ENCODE data around the gene E2F7.

The E2F7 gene

DNA sequence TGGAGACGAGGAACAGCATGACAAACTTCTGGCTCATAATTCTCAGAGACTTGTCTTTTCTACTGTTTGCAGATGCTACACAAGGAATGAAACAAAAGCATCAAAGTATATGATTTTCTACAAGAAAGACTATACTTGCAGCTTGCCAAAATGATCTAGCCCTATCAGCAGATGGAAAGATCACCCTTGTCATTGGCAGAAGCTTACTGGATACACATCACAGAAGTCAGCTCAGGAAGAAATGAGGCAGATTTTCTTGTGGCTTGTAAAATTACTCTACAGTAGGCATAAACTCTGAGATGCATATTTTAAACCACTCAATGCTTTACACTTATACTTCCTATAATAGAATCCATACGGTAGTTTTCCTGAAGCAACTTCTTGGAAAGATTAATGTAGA lies 20.6 kb downstream of the E2F7 start:
- TF ChIP-seq TAF1 (IDR thresholded peaks at IDR 0.05; ENCODE audit: borderline replicate concordance, low read depth, low read length) (no peak), POLR2A (IDR thresholded peaks at IDR 0.05; ENCODE audit: low read depth, low read length) (no peak), POLR2AphosphoS5 (IDR thresholded peaks at IDR 0.05; ENCODE audit: low read depth, low read length) (no peak)
- DNase-seq (ENCODE audit: insufficient read length) (no peak), FAIRE-seq (no peak)

- FAIRE-seq = peak; percentile 27
- no peak for TF ChIP-seq POLR2A (IDR thresholded peaks at IDR 0.05; ENCODE audit: low read depth, low read length)
- no peak for TF ChIP-seq POLR2AphosphoS5 (IDR thresholded peaks at IDR 0.05; ENCODE audit: low read depth, low read length)
- TF ChIP-seq TAF1 (IDR thresholded peaks at IDR 0.05; ENCODE audit: borderline replicate concordance, low read depth, low read length) = no peak
- DNase-seq (ENCODE audit: insufficient read length) = no peak
Measured at GRCh38 chr12:77042833-77043232, 22.5 kb downstream of the E2F7 start.

- TF ChIP-seq POLR2A (IDR thresholded peaks at IDR 0.05; ENCODE audit: low read depth, low read length) (no peak), TAF1 (IDR thresholded peaks at IDR 0.05; ENCODE audit: borderline replicate concordance, low read depth, low read length) (no peak), POLR2AphosphoS5 (IDR thresholded peaks at IDR 0.05; ENCODE audit: low read depth, low read length) (no peak)
- no peak for FAIRE-seq
- DNase-seq (ENCODE audit: insufficient read length) = no peak
Measured at GRCh38 chr12:77040231-77040630, 25.1 kb downstream of the E2F7 start.

DNA sequence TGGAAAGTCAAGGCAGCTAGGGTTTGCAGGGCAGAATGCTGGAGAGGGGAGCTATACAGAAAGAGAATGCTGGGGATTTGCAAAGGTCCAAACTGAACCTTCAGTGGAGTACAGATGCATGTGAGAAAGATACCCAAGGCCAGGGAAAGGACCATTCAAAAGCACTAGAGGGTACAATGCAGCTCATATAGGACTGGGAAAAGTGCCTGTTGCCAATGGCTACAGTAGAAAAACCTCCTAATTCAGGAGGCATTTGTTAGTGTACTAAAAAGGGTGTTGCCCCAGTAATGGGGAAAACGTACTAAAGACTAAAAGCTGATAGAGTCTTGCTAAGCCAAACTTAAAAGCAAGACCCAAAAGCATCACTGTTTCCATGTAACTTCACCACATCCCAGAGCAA lies 30.1 kb downstream of the E2F7 start:
- no peak for TF ChIP-seq TAF1 (IDR thresholded peaks at IDR 0.05; ENCODE audit: borderline replicate concordance, low read depth, low read length)
- no peak for TF ChIP-seq POLR2AphosphoS5 (IDR thresholded peaks at IDR 0.05; ENCODE audit: low read depth, low read length)
- TF ChIP-seq POLR2A (IDR thresholded peaks at IDR 0.05; ENCODE audit: low read depth, low read length) = no peak
- DNase-seq (ENCODE audit: insufficient read length) (no peak), FAIRE-seq (no peak)

- no peak for FAIRE-seq
- TF ChIP-seq POLR2A (IDR thresholded peaks at IDR 0.05; ENCODE audit: low read depth, low read length) (no peak), POLR2AphosphoS5 (IDR thresholded peaks at IDR 0.05; ENCODE audit: low read depth, low read length) (no peak), TAF1 (IDR thresholded peaks at IDR 0.05; ENCODE audit: borderline replicate concordance, low read depth, low read length) (no peak)
- DNase-seq (ENCODE audit: insufficient read length) = no peak
Measured at GRCh38 chr12:77033658-77034536, 31.5 kb downstream of the E2F7 start.

DNA sequence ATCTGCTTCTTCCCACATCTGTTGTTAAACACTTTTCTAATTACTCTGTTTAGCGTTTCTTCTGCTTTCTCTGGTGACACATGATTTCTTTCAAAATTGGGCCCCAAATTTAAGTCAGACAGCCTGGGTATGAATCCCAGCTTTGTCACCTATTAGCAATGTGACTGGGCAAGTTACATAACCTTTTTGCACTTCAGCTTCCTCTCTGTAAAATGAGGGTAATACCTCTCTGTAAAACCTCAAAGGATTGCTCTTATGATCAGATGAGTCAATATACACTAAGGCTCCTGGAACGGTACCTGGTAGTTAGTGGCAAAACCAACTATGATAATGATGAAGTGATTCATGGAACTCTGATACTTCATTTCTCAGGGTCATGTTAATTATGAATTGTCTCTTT lies 33.0 kb downstream of the E2F7 start:
- TF ChIP-seq TAF1 (IDR thresholded peaks at IDR 0.05; ENCODE audit: borderline replicate concordance, low read depth, low read length) = no peak
- TF ChIP-seq POLR2A (IDR thresholded peaks at IDR 0.05; ENCODE audit: low read depth, low read length) = no peak
- no peak for TF ChIP-seq POLR2AphosphoS5 (IDR thresholded peaks at IDR 0.05; ENCODE audit: low read depth, low read length)
- DNase-seq (ENCODE audit: insufficient read length) (no peak), FAIRE-seq (no peak)

- TF ChIP-seq POLR2AphosphoS5 (IDR thresholded peaks at IDR 0.05; ENCODE audit: low read depth, low read length) (0 out of 2 replicates have a peak, but pooled peaks have one; percentile 12), TAF1 (IDR thresholded peaks at IDR 0.05; ENCODE audit: borderline replicate concordance, low read depth, low read length) (no peak)
- no peak for FAIRE-seq
- DNase-seq (ENCODE audit: insufficient read length) = no peak
Measured at GRCh38 chr12:77031745-77032144, 33.6 kb downstream of the E2F7 start.

DNA sequence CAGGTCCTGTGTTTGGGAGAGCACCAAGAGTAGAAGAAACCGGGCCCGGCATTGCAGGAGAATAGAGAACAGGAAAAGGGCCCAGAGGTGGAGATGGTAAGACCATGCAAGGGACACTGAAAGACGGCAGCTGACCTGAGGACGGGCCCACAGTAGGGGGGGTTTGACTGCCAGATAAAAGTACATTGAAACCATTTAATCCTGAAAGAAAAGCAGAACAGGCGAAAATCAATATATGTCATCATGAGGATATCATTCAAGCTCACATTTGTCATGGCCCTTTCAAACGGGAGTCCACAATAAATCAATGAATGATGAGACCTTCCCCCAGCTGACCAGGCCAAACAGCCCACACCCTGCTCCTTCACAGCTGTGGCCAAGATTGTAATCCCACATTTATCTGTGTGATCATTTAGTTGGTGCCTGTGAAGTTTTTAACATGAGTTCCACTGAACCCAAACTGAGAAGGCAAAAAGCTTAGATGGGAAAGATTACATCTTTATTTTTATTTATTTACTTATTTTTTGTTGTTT lies 39.5 kb downstream of the E2F7 start:
- FAIRE-seq = no peak
- DNase-seq (ENCODE audit: insufficient read length) = no peak
- TF ChIP-seq POLR2A (IDR thresholded peaks at IDR 0.05; ENCODE audit: low read depth, low read length) = no peak
- TF ChIP-seq TAF1 (IDR thresholded peaks at IDR 0.05; ENCODE audit: borderline replicate concordance, low read depth, low read length) = no peak
- no peak for TF ChIP-seq POLR2AphosphoS5 (IDR thresholded peaks at IDR 0.05; ENCODE audit: low read depth, low read length)

- DNase-seq (ENCODE audit: insufficient read length) = no peak
- no peak for FAIRE-seq
- no peak for TF ChIP-seq POLR2A (IDR thresholded peaks at IDR 0.05; ENCODE audit: low read depth, low read length)
Measured at GRCh38 chr12:77023501-77023900, 41.9 kb downstream of the E2F7 start.

- no peak for FAIRE-seq
Measured at GRCh38 chr12:77019920-77020319, 45.4 kb downstream of the E2F7 start.

GRCh38 chr12:77016606-77017005 lies 48.8 kb downstream of the E2F7 start:
- no peak for TF ChIP-seq TAF1 (IDR thresholded peaks at IDR 0.05; ENCODE audit: borderline replicate concordance, low read depth, low read length)
- TF ChIP-seq POLR2AphosphoS5 (IDR thresholded peaks at IDR 0.05; ENCODE audit: low read depth, low read length) = no peak
- no peak for TF ChIP-seq POLR2A (IDR thresholded peaks at IDR 0.05; ENCODE audit: low read depth, low read length)
- no peak for FAIRE-seq

More at GRCh38 chr12:77019920-77020319, 45.4 kb downstream of the E2F7 start:
- TF ChIP-seq TAF1 (IDR thresholded peaks at IDR 0.05; ENCODE audit: borderline replicate concordance, low read depth, low read length) = no peak
- 0 out of 2 replicates have a peak, but pooled peaks have one; percentile 41 for TF ChIP-seq POLR2AphosphoS5 (IDR thresholded peaks at IDR 0.05; ENCODE audit: low read depth, low read length)
- DNase-seq (ENCODE audit: insufficient read length) = no peak

DNA sequence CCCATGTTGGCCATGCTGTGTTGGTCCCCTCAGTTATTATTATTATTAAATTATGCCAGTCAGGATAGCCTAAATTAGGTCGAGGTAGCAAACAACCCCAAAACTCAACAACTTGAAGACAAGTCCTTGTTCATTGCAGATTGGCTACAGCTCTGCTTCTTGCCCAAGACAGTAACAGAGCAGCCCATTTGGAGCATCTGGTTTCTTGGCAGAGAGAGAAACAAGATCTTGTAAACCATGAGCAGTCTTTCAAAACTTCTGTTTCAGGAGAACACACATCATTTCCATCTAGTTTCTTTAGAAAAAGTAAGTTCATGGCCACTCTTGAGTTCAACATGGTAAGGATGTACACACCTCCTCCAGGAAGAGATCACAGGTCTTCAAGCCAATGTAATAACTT lies 52.3 kb downstream of the E2F7 start:
- FAIRE-seq (no peak), DNase-seq (ENCODE audit: insufficient read length) (no peak)
- TF ChIP-seq POLR2AphosphoS5 (IDR thresholded peaks at IDR 0.05; ENCODE audit: low read depth, low read length) = no peak
- TF ChIP-seq POLR2A (IDR thresholded peaks at IDR 0.05; ENCODE audit: low read depth, low read length) = no peak

More at GRCh38 chr12:77016606-77017005, 48.8 kb downstream of the E2F7 start:
- no peak for DNase-seq (ENCODE audit: insufficient read length)

Measured in GM12892 (cell line).